Kidney (tissue), 14 donors: ENCODE measurements around the gene TRAFD1. TPM values are rescaled to one million over a fixed set of nuclear protein-coding genes. Genes with fewer than 3 reads are reported as not detected.

Experiments
- DNase-seq, 5 donors: peaks; one replicate each; pipeline ENCODE4 v3.0.0-alpha.2; 2013 to 2020
- FAIRE-seq: peaks from 2 replicates; lab custom pipeline; 2012; peaks lifted over from hg19 to GRCh38; lab: Jason Lieb, UNC
- H3K27ac ChIP-seq, 2 donors: one replicate each; pipeline ENCODE4 v1.7.0; 2013; ENCODE audit warnings: low read depth in 2 of 2, low read length in 2 of 2, inconsistent platforms in 1 of 2
- H3K27me3 ChIP-seq: one replicate; pipeline ENCODE4 v1.7.1; 2013; ENCODE audit warnings: low read length, inconsistent platforms; ENCODE audit not compliant: control insufficient read depth, insufficient read depth
- H3K36me3 ChIP-seq, 3 donors: one replicate each; pipeline versions ENCODE4 v1.7.0 to v1.7.1; 2013; ENCODE audit warnings: low read length in 3 of 3, control low read depth in 1 of 3, inconsistent platforms in 1 of 3; ENCODE audit not compliant: insufficient read depth in 3 of 3, control insufficient read depth in 2 of 3
- H3K4me1 ChIP-seq, 3 donors: one replicate each; pipeline versions ENCODE4 v1.7.0 to v1.7.1; 2013; ENCODE audit warnings: low read length in 3 of 3, inconsistent platforms in 1 of 3, low read depth in 1 of 3; ENCODE audit not compliant: control insufficient read depth in 2 of 3, insufficient read depth in 2 of 3
- H3K4me3 ChIP-seq, 3 donors: one replicate each; pipeline versions ENCODE4 v1.7.0 to v1.8.1; 2013; ENCODE audit warnings: low read length in 3 of 3, control low read depth in 1 of 3, inconsistent platforms in 1 of 3
- H3K9ac ChIP-seq, 3 donors: one replicate each; pipeline versions ENCODE4 v1.7.0 to v1.7.1; 2013; ENCODE audit warnings: low read length in 3 of 3, control low read depth in 1 of 3, inconsistent platforms in 1 of 3
- H3K9me3 ChIP-seq, 3 donors: one replicate each; pipeline versions ENCODE4 v1.7.0 to v1.7.1; 2013; ENCODE audit warnings: low read length in 3 of 3, control low read depth in 1 of 3, inconsistent platforms in 1 of 3; ENCODE audit not compliant: control insufficient read depth in 2 of 3, insufficient read depth in 1 of 3
- CTCF ChIP-seq: IDR thresholded peaks from 3 replicates; pipeline ENCODE4 v1.5.1; 2012; ENCODE audit warnings: mild to moderate bottlenecking, moderate library complexity, borderline replicate concordance; ENCODE audit not compliant: insufficient read depth; ENCODE audit errors: extremely low read depth
- intact Hi-C: fragments of 100-400 bp; cut with DNase I; formaldehyde crosslinking; loops from one replicate; pipeline ENCODE4 v1.11.1; 2022
- polyA plus RNA-seq: library from polyadenylated mRNA; stranded (reverse); fragments of 350-450 nt; fragmentation: Illumina TruSeq; extraction: RNeasy Lipid Tissue Mini Kit (QIAGEN cat#74804); gene quantifications from one replicate; pipeline ENCODE4 v1.2.3, GENCODE V29; 2014; ENCODE audit warnings: low read depth, low replicate concordance; ENCODE audit not compliant: insufficient read depth
- total RNA-seq: library from RNA; stranded (reverse); fragmentation: NEBNext Ultra II Directional; extraction: Animal tissue kit (Norgen Biotek cat#: 25700); gene quantifications from one replicate; pipeline ENCODE4 v1.2.1, GENCODE V29; 2021
- donor health status: control.
- donor health status: control.
- donor health status: control.
- donor health status: control.
- donor health status: control.
- donor health status: DM: yes; HTN: yes; CAD: no.
- donor health status: Normal renal cell carcinoma (clear cell type).

The TRAFD1 gene
- total and polyA plus RNA-seq, 2 donors from 2014 or later = 16.4 to 27.1 TPM

- intact Hi-C loops = no loop called here
These were observed 45.0 kb downstream of the TRAFD1 start for GRCh38 chr12:112170376-112170775.

GRCh38 chr12:112170971-112171596, 45.7 kb downstream of the TRAFD1 start:
- Histone ChIP-seq H3K27ac (no peak overlapping the region), H3K9ac (no peak overlapping the region), H3K36me3 (peaks cover 4 to 26% (median 15%) of the 10 kb centered on the region in 3 donors), H3K4me1 (no peaks in the 10 kb centered on the region), H3K27me3 (no peaks in the 10 kb centered on the region), H3K4me3 (no peak overlapping the region), H3K9me3 (no peaks in the 10 kb centered on the region)
- FAIRE-seq (no peak), DNase-seq (no peak)
- TF ChIP-seq CTCF = no peak
- intact Hi-C loops = no loop called here

More at GRCh38 chr12:112170376-112170775, 45.0 kb downstream of the TRAFD1 start:
- peak; percentile 29 for TF ChIP-seq CTCF
- Histone ChIP-seq H3K4me1 (no peaks in the 10 kb centered on the region), H3K27ac (no peak overlapping the region), H3K9ac (no peak overlapping the region), H3K4me3 (no peak overlapping the region), H3K27me3 (no peaks in the 10 kb centered on the region), H3K9me3 (no peaks in the 10 kb centered on the region), H3K36me3 (peaks cover 4 to 19% (median 9%) of the 10 kb centered on the region in 3 donors)
- FAIRE-seq = no peak
- DNase-seq = no peak

- Histone ChIP-seq H3K27ac (no peak overlapping the region), H3K27me3 (no peaks in the 10 kb centered on the region), H3K36me3 (peaks cover 4 to 30% (median 18%) of the 10 kb centered on the region in 3 donors), H3K4me3 (no peak overlapping the region), H3K4me1 (no peaks in the 10 kb centered on the region), H3K9ac (no peak overlapping the region), H3K9me3 (no peaks in the 10 kb centered on the region)
- DNase-seq = no peak
- FAIRE-seq = no peak
- TF ChIP-seq CTCF = no peak
- intact Hi-C loops = no loop called here
These were observed 47.4 kb downstream of the TRAFD1 start for GRCh38 chr12:112172556-112173324.
